Tibial nerve (tissue), 4 donors: ENCODE results near the gene CDH26. TPM values are rescaled to one million over a fixed set of nuclear protein-coding genes. Genes with fewer than 3 reads are reported as not detected.

ENCODE experiments used
- DNase-seq, 2 donors: peaks; one replicate each; pipeline ENCODE4 v3.0.0-alpha.2; 2019; ENCODE audit warnings: low spot score in 2 of 2
- H3K27ac ChIP-seq, 4 donors: fragments of 200-600 bp; sonication (generic) in 3 of 4; one replicate each; pipeline ENCODE4 v1.5.1; 2017 to 2019; ENCODE audit warnings: mild to moderate bottlenecking in 1 of 4
- H3K27me3 ChIP-seq, 2 donors: fragments of 200-600 bp; sonication (generic) in 1 of 2; one replicate each; pipeline versions ENCODE4 v1.5.1 to v1.6.0; 2017 to 2019
- H3K36me3 ChIP-seq, 3 donors: fragments of 200-600 bp; sonication (generic); one replicate each; pipeline ENCODE4 v1.5.1; 2018 to 2019
- H3K4me1 ChIP-seq, 4 donors: fragments of 200-600 bp; sonication (generic) in 3 of 4; one replicate each; pipeline ENCODE4 v1.5.1; 2017 to 2019
- H3K4me3 ChIP-seq, 4 donors: fragments of 200-600 bp; sonication (generic) in 3 of 4; one replicate each; pipeline ENCODE4 v1.5.1; 2017 to 2019; ENCODE audit warnings: mild to moderate bottlenecking in 1 of 4, moderate library complexity in 1 of 4
- H3K9me3 ChIP-seq, 4 donors: fragments of 200-600 bp; sonication (generic) in 3 of 4; one replicate each; pipeline ENCODE4 v1.5.1; 2017 to 2019
- EP300 ChIP-seq, 2 donors: sonication (generic); formaldehyde crosslinking; IDR thresholded peaks; one replicate each; pipeline ENCODE4 v1.6.1; 2017; ENCODE audit warnings: antibody characterized with exemption in 2 of 2, mild to moderate bottlenecking in 1 of 2
- POLR2A ChIP-seq, 2 donors: fragments of 450-650 bp; IDR thresholded peaks; one replicate each; pipeline ENCODE4 v1.6.1; 2017; ENCODE audit warnings: antibody characterized with exemption in 2 of 2, mild to moderate bottlenecking in 2 of 2, moderate library complexity in 2 of 2
- WGBS, 2 donors: methylation state at CpG; one replicate each; pipeline ENCODE4 v1.1.5; 2018; 5-methylcytosine and 5-hydroxymethylcytosine counted together
- total RNA-seq, 4 donors: library from RNA; depleted of rRNA; stranded (reverse); fragments of >200 nt; gene quantifications; one replicate each; pipeline ENCODE4 v1.1.0, GENCODE V29; 2016
- TF ChIP-seq, protein P1 (sequence below), 5 experiments: fragments of 200-600 bp in 3 of 5; fragments of 450-650 bp in 2 of 5; sonication (generic) in 3 of 5; IDR thresholded peaks; one replicate each; pipeline ENCODE4 v1.5.1; 2016 to 2019; ENCODE audit warnings: antibody characterized with exemption in 5 of 5, mild to moderate bottlenecking in 3 of 5, moderate library complexity in 2 of 5

Gene CDH26
- total RNA-seq, 4 donors from 2014 or later: 1.3 to 4.8 (median 2.6) TPM

DNA sequence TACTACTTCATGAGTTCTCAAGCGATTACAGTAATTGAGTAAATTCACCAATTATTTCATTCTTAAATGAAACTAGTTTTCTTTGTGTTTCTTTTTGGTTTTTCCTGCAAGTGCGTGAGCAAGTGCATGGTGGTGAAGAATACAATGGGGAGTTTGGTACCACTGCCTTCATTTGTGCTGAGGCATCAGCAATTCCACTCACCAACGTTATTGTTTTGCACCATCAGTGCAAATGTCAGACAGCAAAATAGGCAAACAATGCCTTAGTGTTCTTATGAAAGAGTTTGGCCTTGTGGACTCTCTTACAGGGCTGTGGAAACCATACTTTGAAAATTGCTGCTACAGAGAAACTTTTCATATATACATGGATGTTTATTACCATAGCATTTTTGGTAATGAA is 8.2 kb downstream of the CDH26 start:
- 54 to 64% methylated on average over 3 of the region's 3 CpGs for WGBS, 2 donors
- no peaks in the 10 kb centered on the region for H3K4me1 ChIP-seq
- no peaks in the 10 kb centered on the region for H3K9me3 ChIP-seq
- H3K4me3 ChIP-seq: no peak overlapping the region
- no peaks in the 10 kb centered on the region for H3K27me3 ChIP-seq
- no peak for DNase-seq
- H3K27ac ChIP-seq: peak overlapping the region in 2 of 4 donors; percentile 30 to 48
- TF ChIP-seq EP300 (IDR thresholded peaks at IDR 0.05) (peak in 1 of 2 donors; percentile 62), POLR2A (IDR thresholded peaks at IDR 0.05) (no peak)
- H3K36me3 ChIP-seq: no peaks in the 10 kb centered on the region

DNA sequence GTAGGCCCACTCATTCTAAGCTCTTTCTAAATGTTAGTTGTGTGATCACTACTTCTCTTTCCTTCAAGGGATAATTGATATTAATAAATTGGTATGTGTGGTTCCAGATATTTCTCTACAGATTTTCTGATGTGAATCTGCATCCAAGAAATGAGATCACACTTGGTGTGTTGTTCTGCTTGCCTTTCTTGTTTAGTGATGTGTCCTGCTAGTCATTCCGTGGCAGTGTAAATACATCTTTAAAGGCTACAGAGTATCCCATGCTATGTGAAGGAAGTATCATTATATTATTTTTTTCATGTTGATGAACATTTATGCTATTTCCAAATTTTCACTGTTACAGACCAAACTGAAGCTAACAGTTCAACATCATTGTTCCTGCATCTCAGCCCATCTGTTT is 13.2 kb downstream of the CDH26 start:
- DNase-seq: no peak
- peaks cover 0 to 3% (median under 1%) of the 10 kb centered on the region in 4 donors for H3K4me1 ChIP-seq
- no peaks in the 10 kb centered on the region for H3K27me3 ChIP-seq
- H3K4me3 ChIP-seq: no peak overlapping the region
- H3K36me3 ChIP-seq: no peaks in the 10 kb centered on the region
- H3K9me3 ChIP-seq: no peaks in the 10 kb centered on the region
- WGBS, 2 donors: 76 to 91% methylated on average over 1 of the region's 1 CpG
- no peak overlapping the region for H3K27ac ChIP-seq
- TF ChIP-seq EP300 (IDR thresholded peaks at IDR 0.05): no peak
- no peak for TF ChIP-seq POLR2A (IDR thresholded peaks at IDR 0.05)
- TF ChIP-seq, protein P1, sequence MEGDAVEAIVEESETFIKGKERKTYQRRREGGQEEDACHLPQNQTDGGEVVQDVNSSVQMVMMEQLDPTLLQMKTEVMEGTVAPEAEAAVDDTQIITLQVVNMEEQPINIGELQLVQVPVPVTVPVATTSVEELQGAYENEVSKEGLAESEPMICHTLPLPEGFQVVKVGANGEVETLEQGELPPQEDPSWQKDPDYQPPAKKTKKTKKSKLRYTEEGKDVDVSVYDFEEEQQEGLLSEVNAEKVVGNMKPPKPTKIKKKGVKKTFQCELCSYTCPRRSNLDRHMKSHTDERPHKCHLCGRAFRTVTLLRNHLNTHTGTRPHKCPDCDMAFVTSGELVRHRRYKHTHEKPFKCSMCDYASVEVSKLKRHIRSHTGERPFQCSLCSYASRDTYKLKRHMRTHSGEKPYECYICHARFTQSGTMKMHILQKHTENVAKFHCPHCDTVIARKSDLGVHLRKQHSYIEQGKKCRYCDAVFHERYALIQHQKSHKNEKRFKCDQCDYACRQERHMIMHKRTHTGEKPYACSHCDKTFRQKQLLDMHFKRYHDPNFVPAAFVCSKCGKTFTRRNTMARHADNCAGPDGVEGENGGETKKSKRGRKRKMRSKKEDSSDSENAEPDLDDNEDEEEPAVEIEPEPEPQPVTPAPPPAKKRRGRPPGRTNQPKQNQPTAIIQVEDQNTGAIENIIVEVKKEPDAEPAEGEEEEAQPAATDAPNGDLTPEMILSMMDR (IDR thresholded peaks at IDR 0.05): no peak

DNA sequence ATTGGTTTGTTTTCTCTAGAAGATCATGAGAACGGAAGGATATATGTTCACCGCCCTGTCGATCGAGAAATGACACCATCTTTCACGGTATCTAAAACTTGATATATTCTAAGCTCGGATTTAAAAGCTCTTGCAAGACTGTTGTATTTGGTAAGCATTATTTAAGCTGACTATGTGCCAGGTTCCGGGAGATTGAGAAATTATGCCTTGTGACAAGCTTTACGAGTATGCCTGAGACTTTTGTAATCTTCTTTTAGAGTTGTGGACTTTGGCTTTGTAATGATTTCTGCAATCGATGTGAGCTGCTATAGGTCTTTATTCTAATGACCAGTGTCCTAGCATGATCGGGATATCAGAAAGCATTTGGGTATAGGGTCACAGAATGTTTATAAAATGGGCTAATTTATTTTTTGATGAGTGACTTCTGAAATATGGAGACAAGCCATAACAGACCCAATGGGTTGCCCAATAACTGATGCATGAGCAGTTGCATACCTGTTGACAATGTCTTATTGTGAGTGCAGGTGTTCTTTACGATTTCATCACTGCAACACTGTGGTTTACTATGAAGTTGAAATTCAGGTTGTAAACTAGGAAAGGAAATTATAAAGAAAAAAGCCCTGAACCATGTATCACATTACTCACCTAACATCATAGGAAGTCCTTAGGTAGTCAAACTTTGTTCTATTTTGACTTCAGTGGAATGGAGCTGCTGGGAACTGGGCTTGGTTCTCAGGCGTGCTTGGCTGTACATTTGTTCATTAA is 14.0 kb downstream of the CDH26 start:
- no peaks in the 10 kb centered on the region for H3K36me3 ChIP-seq
- no peaks in the 10 kb centered on the region for H3K27me3 ChIP-seq
- TF ChIP-seq, protein P1 (IDR thresholded peaks at IDR 0.05): no peak
- TF ChIP-seq POLR2A (IDR thresholded peaks at IDR 0.05) (no peak), EP300 (IDR thresholded peaks at IDR 0.05) (no peak)
- H3K27ac ChIP-seq: no peak overlapping the region
- peaks cover 0 to 7% (median 2%) of the 10 kb centered on the region in 4 donors for H3K4me1 ChIP-seq
- 91 to 92% methylated on average over 12 of the region's 12 CpGs for WGBS, 2 donors
- H3K9me3 ChIP-seq: no peaks in the 10 kb centered on the region
- no peak for DNase-seq
- H3K4me3 ChIP-seq: no peak overlapping the region

DNA sequence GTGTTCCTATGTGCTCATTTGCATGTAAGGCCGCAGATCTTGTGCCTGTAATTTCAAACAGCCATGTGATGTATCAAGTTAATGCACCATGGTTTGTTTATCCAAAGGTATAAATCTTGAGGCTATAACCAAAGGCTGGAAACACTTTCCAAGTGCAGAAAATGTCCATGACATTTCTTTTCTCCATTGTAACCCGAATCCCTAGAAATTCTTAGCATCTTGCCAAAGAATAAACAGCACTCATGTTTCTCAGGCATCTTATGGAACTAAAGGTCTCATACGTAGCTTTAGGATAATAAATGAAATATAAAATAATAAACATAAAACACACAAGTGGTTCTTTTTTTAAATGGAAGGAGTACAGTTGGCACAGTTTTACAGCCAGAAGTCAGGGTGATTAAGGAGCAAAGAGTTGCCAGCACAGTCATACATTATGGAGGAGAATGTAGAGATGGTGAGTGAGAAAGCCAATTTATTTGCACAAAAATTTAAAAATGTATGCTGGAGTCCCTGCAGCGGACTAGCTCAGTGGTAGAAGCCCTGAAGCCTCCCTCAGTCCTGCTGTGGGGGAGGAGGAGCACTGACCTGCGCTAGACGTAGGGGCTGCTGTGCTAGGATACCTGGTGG is 18.0 kb downstream of the CDH26 start:
- WGBS, 2 donors: 59 to 66% methylated on average over 6 of the region's 6 CpGs
- Histone ChIP-seq H3K9me3 (no peaks in the 10 kb centered on the region), H3K4me3 (no peak overlapping the region), H3K27me3 (no peaks in the 10 kb centered on the region), H3K4me1 (peaks cover 0 to 7% (median 2%) of the 10 kb centered on the region in 4 donors), H3K36me3 (no peaks in the 10 kb centered on the region), H3K27ac (peak overlapping the region in 3 of 4 donors; percentile 44 to 75 (median 64))
- no peak for TF ChIP-seq EP300 (IDR thresholded peaks at IDR 0.05)
- TF ChIP-seq POLR2A (IDR thresholded peaks at IDR 0.05): no peak
- TF ChIP-seq, protein P1 (IDR thresholded peaks at IDR 0.05): no peak
- DNase-seq: no peak

DNA sequence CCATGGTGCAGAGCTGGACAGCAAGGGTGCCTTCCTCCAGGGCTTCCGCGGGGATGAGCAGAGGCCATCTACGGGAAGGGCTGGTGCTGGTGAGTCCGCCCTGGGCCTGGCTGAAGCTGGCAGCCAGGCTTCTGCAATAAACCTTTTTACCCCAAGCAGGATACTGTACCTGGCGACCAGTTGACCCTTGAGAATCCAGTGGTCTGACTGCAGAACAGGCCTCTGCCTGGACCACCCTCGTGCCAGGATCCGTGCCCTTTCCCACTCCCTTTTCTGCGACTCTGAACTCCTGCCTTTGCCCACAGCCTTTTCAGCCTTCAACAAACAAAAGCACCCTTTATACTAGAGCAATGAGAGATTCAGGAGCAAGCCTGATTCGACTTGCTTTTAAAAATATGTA is 18.9 kb downstream of the CDH26 start:
- 63 to 70% methylated on average over 9 of the region's 9 CpGs for WGBS, 2 donors

More for the DNA sequence above, 18.9 kb downstream of the CDH26 start:
- no peak for DNase-seq
- H3K9me3 ChIP-seq: no peaks in the 10 kb centered on the region
- TF ChIP-seq EP300 (IDR thresholded peaks at IDR 0.05): peak in 1 of 2 donors; percentile 7
- TF ChIP-seq, protein P1 (IDR thresholded peaks at IDR 0.05): no peak
- no peaks in the 10 kb centered on the region for H3K27me3 ChIP-seq
- H3K27ac ChIP-seq: peak overlapping the region in 3 of 4 donors; percentile 44 to 75 (median 64)
- no peak overlapping the region for H3K4me3 ChIP-seq
- peaks cover 0 to 7% (median 2%) of the 10 kb centered on the region in 4 donors for H3K4me1 ChIP-seq
- H3K36me3 ChIP-seq: no peaks in the 10 kb centered on the region
